NCI-H446 (cell line): Measurements from ENCODE around the gene TSFM.

Source experiments
- DNase-seq, 2 experiments: peaks; one replicate each; lab custom pipeline; 2025; lab: John Stamatoyannopoulos, UW

TSFM gene

DNA sequence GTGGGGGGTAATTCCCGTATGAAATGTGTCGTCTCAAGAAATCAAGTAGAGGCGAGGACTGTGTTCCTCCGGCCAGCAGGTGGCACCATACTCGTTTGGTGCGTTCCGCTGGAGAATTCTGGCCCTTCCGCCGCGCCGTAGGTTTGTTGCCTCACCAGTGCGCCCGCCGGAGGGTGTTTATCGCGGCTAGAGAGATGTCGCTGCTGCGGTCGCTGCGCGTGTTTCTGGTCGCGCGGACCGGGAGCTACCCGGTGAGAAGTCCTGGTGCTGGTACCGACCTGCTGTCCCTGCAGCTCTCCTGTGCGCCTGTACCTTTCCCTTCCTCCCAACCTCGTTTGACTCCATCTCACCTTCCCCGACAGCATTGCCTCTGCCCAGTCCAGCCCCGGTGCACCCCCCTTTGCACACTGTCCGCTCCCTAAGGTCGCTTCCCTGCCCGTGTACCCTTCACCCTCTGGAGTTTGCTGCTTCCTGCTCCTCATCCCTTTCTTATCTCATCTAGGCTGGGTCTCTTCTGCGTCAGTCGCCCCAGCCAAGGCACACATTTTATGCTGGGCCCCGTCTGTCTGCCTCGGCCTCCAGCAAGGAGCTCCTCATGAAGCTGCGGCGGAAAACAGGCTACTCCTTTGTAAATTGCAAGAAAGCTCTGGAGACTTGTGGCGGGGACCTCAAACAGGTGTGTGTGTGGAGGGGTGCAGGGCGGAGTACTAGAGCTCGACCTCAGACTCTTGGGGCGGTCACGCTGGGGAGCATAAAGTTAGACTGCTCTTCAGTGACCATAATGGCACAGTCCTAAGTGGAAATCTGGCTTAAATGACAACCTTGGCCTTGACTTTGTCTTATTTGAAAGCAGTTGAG, at the start of gene TSFM:
Gene TSFM (plus strand): TSS at position 180 of the 858 bp plus-strand sequence. CDS start 15 bp downstream, at position 195.
- DNase-seq: peak; percentile 89 to 93

DNA sequence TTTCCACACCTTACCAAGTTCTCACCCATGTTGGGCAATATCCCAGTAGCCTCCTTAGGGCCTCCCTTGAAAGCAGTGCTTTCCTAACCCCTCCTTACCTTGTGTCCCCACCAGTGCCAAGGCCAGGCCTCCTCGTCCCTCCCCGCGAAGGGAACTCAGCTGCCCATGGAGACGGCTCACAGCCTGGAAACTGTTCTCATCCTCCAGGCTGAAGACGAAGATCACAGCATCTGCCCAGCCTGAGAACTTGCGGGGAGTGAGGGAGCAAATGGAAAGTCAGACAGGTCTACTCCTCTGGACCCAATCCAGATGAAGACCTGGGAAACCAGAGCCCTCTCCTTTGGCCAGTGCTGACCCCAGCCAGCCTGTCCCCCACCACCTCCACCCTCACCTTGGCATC, 48.7 kb upstream of the TSFM start:
- no peak for DNase-seq

GRCh38 chr12:57734591-57734990, 48.0 kb upstream of the TSFM start:
- no peak for DNase-seq

DNA sequence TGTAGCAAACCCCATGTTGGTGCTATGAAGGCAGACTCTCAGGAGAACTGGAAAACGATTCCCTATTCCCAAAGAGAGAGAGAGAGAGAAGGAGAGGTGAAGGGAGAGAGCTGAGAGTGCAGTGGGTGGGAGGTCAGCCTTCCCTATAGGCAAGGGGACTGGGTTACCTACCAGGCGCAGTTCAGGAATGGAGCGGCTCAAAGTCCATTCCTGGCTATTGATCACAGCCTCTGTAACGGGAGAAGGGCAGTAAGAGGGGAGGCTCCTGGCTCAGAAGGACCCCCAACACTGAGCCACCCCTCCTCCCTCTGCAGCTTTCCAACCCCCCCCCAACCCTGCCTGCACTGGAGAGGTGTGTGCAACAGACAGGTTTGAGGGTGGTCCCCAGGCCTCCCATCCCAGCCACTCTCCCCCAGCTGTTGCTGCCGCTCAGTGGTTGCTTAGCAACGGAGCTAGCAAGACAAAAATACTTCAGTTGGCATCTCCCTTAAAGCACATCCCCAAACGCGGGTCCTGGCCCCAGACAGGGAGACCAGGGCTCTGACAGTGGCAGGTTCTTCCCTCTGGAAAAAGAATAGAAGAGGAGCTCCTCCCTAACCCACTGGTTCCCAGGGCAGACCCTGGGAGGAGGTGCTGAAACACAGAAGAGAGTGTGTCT, 47.3 kb upstream of the TSFM start:
- DNase-seq: no peak

DNA sequence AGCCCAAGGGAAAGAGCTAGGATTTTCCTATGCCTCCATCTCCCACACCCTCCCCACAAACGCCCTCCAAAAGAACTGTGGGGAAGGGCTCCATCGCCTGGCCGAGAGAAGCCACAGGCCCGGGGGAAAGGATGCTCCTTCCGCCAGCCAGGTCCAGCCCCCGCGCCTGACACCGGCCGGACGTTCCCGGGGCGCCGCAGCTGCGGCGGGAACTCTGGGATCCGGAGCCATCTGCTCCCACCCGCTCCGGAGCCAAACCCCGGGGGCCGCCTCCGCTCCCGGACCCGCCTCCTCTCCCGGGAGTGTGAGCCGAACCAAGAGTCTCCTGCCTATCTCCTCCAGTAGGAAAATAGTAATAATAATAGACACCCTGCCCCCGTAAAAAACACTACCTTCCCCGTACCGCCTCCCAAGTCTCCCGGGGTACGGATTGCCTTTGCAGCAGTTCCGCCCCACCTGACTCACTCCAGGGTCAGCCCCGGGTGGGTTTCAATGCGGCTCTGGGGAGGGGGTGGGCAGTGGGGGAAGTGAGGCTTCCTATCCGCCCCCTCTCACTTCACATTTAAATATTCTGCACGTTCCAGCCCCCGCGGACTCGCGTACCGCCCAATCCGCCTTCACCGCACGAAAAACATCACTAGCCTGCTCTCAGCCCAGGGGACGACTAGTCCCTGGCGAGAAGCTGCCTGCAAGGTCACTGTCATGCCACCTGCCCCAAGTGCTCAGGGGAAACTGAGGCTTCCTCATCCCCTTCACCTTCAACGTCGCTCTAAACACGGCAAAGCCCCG, 46.4 kb upstream of the TSFM start:
- peak in 1 of 2 experiments; percentile 51 for DNase-seq

DNA sequence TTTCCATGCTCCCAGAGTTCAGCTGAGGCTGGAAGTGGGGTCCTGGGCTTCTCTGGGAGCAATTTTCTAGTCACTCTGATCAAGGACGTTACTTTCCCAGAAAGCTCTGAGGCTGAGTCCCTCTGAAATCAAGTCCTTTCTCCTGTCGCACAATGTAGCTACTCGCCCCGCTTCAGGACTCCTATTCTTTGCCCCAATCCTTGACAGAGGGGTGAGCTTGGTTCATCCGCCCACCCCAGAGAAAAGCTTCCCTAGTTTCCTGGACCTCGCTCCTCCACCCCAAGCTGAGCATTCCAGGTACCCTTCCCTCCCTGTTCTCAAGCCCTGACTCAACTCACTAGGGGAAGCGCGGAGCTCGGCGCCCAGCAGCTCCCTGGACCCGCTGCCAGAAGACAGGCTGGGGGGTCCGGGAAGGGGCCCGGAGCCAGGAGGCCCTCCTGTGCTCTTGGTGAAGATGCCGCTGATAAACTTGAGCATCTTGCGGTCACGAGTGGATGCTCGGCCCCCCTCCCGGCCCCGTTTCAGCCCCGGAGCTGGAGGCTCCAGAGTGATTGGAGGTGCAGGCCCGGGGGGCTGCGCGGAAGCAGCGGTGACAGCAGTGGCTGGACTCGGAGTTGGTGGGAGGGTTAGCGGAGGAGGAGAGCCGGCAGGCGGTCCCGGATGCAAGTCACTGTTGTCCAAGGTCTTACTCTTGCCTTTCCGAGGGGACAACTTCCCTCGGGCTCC, 45.7 kb upstream of the TSFM start:
- DNase-seq: no peak

DNA sequence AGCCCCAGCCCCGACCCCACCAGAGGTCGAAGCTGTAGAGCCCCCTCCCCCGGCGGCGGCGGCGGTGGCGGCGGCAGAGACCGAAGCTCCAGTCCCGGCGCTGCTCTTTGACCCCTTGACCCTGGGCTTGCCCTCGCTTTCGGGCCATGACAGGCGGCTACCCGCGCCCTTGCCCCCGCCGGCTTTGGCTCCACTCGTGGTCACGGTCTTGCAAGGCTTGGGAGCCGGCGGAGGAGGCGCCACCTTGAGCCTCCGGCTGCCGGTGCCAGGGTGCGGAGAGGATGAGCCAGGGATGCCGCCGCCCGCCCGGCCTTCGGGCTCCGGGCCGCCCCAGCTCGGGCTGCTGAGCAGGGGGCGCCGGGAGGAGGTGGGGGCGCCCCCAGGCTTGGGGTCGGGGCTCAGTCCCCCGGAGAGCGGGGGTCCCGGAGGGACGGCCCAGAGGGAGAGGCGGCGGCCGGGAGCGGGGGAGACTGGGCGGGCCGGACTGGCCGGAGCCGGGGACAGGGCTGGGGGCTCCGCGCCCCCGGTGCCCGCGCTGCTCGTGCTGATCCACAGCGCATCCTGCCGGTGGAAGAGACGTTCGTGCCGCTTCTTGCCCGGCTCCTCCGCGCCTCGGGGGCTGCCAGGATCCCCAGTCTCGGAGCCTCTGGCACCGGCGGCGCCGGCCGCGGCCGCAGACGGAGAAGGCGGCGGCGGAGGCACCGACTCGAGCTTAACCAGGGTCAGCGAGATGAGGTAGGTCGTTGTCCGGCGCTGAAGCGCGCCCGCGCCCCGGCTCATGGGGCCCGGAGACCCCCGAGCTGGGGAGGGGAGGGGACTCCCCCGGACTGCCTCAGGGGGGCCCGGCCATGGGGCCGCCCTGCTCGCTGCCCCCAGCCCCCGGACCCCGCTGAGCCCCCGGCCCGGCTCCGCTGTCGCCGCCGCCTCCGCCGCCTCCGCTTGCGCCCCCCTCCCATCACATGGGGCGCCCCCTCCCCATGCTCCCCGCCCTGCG, 44.8 kb upstream of the TSFM start:
- DNase-seq: no peak

GRCh38 chr12:57738661-57739237, 43.8 kb upstream of the TSFM start, which contains the start of gene AGAP2:
TSS of gene AGAP2 (minus strand) at chr12:57738742. CDS start at chr12:57738246, 496 bp downstream.
- peak in 1 of 2 experiments; percentile 66 for DNase-seq

- no peak for DNase-seq
Observed at GRCh38 chr12:57739387-57739786, 43.2 kb upstream of the TSFM start.

DNA sequence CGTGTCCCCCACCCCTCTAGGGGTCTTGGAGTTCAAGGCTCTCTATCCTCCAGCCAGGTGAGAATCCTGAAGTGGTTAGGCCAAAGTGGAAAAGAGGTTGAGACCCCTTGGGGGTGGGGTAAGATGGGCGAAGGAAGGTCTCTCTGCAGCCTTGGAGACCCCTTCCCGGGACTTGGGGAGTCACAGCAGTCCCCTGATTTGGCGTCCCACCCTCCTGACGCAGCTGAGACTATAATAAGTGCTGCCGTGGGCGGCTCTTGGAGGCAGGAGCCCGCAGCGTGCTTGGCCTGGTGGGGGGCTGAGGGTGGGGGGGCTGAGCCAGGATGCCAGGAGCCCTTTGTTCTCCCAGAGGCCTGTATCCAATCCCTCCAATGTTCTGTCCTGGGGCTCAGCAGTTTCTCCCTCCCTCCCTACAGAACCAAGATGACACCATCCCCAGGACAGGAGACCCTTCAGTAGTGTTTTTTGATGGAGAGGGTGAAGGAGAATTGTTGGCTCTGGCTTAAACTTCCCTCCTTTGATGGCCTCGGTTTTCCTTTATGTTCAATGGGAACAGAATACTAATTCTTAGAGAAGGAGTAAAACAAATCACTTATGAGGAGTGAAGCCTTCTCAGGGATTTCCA, 42.6 kb upstream of the TSFM start:
- no peak for DNase-seq

DNA sequence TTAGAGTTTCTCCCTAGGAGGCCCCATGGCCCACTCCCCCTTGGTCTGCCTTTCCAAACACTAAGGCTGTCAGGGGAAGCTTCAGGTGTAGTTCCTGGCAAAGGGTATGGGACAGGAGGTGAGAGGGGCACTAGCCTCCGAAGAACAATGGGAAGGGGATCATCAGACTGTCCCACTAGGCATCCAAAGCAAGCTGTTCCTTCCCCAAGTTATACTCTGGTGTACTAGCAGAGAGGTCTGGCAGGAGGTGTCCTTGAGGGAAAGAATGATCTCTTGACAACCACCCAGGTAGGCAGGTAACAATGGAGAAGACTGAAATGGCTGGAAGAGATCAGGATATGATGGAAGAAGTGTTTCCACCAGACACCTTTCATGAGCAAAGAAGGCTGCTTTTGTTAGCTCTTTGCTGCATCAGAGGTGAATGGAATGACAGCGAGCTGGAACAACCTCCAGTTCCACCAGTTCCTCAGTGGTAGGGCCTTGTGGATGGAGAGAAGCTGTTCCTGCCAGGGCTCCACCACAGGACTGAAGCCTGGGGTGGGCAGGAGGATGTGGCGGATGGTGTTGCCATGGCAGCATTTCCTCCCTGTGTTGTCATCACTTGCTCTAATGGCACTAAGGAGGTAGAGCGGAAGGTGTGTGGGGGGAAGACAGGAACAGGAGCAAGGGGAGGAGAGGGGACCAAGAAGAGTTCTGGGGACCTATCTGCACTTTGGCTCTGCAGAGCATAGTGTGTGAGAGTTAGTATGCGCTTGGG, 41.8 kb upstream of the TSFM start:
- no peak for DNase-seq

DNA sequence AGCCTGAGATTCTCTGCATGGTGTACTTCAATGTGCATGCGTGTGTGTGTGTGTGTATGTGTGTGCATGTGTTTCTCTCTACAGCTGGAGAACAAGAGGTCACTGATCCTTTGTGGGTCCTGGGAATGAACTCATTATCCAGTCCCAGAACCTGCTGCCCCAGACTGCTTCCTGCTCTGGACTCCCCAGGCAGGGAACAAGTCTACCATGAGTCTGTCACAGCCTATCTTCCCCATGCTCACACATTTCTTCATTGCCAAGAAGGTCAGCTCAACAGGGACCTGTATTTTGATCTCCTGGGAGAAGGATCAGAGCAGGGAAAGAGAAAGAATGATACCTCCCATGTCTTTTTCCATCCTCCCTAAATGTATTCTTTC, 41.2 kb upstream of the TSFM start:
- no peak for DNase-seq

- no peak for DNase-seq
Observed at GRCh38 chr12:57741844-57742738, 40.5 kb upstream of the TSFM start.

DNA sequence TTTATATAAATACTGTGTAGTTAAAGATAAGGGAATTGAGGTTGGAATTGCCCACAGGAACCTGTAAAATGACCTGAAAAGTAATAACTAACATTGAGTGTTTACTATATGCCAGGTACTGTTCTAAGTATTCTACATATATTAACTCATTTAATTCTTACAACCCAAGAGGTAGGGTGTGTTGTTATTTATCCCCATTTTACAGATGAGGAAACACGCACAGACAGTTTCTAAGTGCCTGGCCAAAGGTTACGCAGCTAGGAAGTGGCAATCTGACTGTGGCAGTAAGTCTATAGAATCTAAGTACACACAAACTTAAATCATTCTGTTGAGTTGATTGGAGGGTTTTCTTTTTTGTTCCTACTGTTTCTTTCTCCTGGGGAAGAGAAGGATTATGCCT, 38.8 kb upstream of the TSFM start:
- DNase-seq: no peak

DNA sequence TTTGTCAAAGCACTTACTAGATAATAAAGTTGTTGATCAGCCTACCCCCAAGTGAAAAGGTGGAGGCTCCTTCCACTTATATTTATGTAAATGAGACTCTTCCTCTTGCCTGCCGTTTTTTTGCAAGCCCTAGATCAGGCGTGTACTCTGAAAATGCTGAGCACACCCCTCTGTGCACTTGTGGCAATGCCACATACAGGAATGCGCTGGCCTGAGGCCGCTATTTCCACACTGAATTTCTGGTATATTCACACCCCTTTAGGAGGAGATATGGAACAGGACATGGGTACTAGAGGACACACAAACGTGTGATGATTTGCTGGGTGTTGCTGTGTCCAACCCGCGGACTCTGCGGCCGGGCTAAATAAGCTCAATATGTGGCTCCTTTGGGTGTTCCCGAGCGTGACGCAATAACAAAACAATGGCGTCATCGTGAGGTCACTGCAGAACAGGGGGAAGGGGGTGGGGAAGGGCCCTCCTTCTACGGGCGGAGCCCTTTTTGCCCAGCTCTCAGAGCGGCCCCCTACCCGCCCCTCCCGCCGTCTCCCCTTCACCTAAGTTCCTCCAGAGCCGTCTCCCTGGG, 38.3 kb upstream of the TSFM start:
- DNase-seq: peak; percentile 86 to 89

DNA sequence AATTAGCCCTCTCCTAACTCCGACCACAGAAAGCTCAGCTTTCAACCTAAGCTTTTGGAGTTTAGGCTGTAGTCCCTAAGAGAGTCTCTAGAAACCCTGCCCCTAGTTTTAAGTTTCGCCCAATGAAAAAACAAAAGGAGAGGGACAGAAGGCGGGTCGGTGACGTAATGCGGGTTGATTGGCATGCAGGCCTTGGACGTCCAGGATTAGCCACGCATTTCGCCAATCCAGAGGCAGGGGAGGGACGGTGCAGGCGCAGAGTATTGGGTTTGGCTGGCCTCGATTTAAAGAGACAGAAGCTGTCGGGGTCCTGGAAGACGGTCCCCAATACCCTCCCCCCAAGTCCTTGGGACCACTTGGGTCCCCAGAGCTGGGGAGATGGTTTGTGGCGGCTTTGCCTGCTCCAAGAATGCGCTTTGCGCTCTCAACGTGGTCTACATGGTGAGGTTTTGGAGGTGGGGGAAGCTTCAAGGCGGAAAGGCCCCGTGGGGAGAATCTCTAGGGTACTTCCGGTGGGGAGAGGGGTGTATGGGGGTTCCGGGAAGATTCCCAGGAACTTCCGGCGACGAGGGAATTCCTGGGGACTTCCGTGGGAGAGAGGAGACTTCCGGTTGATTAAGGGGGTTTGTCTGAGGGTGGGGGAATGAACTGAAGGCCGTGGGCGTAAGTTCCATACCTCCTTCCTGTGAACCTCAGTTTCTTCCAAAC, 37.7 kb upstream of the TSFM start, which contains the start of gene TSPAN31:
Gene TSPAN31 (plus strand): TSS at position 263 of the 708 bp plus-strand sequence. CDS start 116 bp downstream, at position 379.
- peak; percentile 96 to 97 for DNase-seq

GRCh38 chr12:57745485-57745881, 37.1 kb upstream of the TSFM start:
- no peak for DNase-seq
